HG02623 (cell line): ENCODE measurements around the gene RAB14.
"Not testable (repeated sequence)": the region's sequence is repeated elsewhere in the genome, so short reads cannot be mapped to it uniquely, and the experiment has no call there.

ENCODE experiments used
- ATAC-seq: cut with Tn5 transposase; IDR thresholded peaks from one replicate; pipeline ENCODE4 v1.9.1; 2021; ENCODE audit warnings: moderate library complexity; ENCODE audit not compliant: unreplicated experiment

RAB14 gene

GRCh38 chr9:121192959-121193640, 8.6 kb downstream of the RAB14 start:
- no peak for ATAC-seq

DNA sequence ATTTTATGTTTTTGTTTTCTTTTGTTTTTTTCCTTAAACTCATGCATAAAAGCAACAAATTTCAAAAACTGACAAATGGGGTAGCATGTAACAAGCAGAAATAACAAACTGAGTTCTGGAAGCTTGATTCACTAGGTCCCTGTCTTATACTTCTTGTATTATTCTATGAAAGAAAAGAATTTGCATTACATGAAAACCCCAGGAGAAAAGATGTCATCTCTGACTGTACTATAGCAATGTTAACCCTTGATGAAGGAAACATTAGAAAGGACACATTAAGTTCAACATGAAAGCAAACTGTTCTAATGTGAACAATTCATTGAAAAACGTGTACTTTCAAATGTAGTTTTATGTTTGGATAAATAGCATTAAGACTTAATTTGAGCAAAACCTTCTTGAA, 9.2 kb downstream of the RAB14 start:
- no peak for ATAC-seq

- no peak for ATAC-seq
Observed at GRCh38 chr9:121191235-121191634, 10.4 kb downstream of the RAB14 start.

GRCh38 chr9:121189660-121190059, 12.0 kb downstream of the RAB14 start:
- ATAC-seq, result no peak

GRCh38 chr9:121189006-121189405, 12.7 kb downstream of the RAB14 start:
- no peak for ATAC-seq

- ATAC-seq, result no peak
Observed at GRCh38 chr9:121187636-121188305, 13.9 kb downstream of the RAB14 start.

DNA sequence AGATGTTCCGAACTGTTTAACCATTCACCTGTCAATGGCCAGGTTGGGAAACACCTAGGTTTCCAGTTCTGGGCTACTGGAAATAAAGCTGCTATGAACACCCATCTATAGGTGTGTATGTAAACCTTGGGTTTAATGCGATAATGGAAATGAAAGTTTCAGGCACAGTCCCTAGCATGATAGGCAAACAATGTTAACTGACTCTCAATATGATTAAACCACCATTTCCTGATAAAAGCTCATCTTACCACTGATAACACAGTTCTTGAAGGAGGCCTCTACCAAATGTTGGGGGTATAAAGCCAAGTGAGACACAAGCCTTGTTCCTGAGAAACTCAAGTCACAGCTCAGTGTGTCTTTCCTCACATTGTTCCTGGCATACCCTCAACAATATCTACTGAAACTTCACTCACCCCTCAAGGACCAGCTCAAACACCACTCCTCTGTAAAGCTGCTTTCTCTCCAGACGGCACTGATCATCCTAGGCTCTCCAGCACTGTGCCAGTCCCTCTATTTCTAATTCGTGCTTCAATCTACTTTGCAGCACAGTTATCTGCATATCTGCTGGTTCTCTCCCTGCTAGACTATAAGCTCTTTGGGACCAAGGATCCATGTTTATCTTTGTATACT, 15.8 kb downstream of the RAB14 start:
- no peak for ATAC-seq

DNA sequence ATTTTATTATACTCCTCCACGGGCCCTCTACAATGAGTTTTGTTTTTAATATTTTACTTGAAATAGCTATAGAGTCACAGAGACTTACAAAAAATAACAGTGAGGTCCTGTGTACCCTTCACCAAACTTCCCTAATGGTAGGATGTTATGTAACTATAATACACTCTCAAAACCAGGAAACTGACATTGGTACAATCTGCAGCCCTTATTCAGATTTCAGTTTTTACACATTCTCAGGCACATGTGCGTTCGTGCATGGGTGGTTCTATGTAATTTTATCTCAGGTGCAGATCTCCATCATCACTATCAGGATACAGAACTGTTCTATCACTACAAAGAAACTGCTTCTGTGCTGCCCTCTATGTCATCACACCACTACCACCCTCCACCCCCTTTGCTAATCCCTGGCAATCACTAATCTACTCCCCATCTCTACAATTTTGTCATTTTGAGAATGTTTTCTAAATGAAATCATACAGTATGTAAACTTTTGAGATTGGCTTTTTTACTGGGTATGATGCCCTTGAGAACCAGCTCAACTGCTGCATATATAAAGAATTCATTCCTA, 16.4 kb downstream of the RAB14 start:
- no peak for ATAC-seq

DNA sequence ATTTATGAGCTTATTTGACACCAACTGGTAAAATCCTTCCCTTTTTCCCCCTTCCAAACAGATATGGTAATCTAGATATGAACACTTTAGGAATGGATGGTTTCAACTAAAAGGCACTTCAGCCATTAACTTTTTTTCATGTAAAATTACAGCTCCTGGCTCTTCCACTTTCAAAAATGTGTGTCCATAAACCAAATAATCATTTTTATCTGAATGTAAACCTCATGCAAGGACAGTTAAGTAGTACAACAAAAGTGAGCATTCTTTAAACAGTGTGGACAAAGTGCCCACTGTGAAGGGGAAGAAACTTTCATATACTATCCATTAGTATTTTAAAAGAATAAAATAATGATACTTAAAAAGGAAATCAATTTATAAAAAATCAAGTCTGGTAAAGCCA, 17.2 kb downstream of the RAB14 start:
- no peak for ATAC-seq

GRCh38 chr9:121183666-121184423, 17.8 kb downstream of the RAB14 start:
- no peak for ATAC-seq

- no peak for ATAC-seq
Observed at GRCh38 chr9:121182989-121183388, 18.7 kb downstream of the RAB14 start.

DNA sequence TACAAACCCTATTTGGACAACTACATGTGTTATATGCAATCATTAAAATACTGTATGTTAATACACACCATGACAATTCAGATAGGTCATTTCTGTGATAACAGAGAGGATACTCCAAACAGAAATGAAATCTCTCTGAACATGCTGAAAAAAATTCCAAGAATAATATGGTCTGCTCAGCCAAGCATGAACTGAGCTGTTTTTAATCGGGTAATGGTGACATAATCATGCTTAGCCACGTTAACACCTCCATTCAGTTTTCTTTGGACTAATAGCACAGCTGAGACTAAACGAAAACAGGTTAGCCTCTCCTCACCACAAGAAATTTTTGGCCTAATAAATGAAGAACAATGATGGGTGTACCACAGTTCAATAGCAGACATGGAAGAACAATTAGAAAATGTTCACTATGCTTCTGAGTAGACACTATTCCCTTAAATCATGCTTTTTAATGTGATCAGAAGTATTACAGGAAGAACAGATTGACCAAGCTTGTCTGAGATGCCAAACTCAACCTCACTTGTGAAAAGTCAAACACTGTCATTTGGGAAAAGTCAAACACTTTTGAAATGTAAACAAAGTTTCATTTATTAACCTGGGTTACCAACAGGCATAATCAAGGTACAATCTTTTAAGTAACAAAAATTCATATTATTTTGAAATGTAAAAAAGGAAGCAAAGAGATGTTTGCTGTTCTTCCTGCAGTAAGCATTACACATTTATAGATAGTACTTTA, 19.4 kb downstream of the RAB14 start:
- no peak for ATAC-seq

GRCh38 chr9:121179930-121180681, 21.6 kb downstream of the RAB14 start:
- no peak for ATAC-seq

DNA sequence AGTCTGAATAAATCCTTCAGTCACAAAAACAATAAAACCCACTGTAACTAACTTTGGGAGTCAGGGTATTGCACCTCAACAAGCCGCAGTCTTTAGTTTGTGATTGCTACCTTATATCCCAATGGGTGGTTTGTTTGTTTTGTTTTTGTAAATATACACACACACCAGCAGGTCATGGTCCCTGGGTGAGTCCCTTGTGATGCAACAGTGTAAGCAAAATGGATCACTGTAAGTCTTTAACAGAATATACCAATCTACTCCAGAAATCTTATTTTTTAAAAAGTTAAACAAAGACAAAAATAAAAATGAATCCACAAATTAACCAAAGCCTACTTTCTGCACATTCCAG, 22.3 kb downstream of the RAB14 start:
- ATAC-seq, result not testable (repeated sequence)

DNA sequence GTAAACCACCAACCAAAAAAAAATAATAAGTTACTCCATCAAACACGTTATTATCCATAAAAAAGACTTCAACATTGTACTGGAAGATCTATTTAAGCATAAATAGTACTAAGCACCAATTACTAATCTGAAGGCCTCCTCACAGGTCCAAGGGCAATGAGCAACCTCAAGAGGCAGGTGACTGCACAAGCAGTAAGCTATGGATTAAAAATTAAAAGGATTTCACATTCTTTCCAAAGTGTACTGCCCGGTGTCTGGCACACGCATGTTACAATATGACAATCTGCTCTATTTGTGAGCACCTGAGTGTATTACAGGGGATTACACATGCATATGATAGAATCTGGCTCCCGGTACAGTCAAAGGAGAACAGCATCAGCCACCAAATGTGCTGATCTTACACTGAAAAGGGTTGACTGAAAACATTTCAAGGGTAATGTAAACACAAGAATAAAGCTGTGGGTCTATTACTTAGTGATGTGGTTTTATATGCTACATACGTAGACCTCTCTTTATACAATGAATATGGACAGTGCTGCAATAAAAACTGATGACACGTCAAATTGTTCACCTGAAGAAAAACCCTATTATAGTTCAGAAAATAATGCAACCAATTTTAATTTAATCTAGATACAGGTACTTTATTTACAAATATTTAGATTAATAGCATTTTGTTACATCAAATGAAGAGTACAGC, 22.8 kb downstream of the RAB14 start:
- no peak for ATAC-seq

DNA sequence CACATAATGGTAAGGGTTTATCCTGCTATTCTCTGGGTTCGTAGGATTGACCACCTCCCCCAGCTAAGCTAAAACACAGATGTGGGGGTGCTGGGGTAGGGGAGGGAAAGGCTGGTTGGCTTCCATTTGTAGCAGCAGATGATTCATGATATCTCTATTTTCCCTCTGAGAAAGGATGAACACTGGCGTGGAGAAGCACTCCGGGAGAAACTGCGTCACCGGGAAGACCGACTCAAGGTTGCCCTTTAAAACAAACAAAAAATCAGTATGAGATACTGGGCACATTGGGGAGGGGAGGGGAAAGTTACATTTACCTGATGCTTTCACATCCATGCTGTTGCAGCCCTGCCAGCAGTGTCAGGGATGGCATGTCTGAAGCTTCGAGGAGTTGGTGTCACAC, 28.2 kb downstream of the RAB14 start:
- ATAC-seq, result no peak

DNA sequence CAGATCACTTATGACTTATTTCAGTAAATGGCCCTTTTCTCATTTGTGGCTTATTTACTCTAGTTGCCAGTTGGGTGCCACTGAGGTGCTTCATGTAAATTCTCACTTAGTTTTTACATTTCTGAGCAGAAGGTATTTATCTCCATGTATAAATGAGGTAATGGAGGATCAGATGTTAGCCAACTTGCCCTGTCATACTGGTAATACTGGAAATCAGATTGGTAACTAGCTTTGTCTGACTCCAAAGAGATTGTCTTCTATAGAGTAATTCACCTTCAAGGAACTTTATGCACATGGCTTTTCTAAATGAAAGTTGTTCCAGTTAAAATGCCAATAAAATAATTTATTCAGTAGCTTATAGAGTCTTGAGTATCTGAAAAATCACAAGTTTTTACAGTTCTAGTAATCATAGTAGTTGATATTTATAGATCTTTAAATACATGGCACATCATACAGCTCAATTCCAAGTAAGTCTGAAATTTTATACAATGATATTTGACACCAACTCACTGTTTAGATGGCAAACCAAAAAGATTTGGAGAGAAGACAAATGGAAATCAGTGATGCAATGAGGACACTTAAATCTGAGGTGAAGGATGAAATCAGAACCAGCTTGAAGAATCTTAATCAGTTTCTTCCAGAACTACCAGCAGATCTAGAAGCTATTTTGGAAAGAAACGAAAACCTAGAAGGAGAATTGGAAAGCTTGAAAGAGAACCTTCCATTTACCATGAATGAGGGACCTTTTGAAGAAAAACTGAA, 28.8 kb downstream of the RAB14 start:
- no peak for ATAC-seq

DNA sequence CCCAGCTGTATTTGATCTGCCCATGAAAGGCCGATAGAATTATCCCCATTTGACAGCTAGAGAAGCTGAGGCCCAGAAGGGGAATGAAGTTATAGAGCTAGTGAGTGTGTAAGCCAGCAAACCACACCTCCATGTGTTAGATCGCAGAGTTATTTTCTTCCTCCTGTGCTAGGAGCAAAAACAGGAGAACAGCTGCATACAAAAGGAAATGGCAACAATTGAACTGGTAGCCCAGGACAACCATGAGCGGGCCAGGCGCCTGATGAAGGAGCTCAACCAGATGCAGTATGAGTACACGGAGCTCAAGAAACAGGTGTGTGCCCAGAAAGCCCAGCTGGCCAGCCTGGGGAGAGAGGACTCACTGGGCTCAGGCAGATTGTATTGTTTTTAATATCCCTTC, 30.4 kb downstream of the RAB14 start:
- no peak for ATAC-seq
